ES-I3 (cell line): ENCODE data around the gene PSG6.
"Not testable (repeated sequence)": the region's sequence is repeated elsewhere in the genome, so short reads cannot be mapped to it uniquely, and the experiment has no call there.

ENCODE experiments used
- H3K36me3 ChIP-seq: 2 replicates; pipeline ENCODE4 v1.6.1; 2013; ENCODE audit warnings: mild to moderate bottlenecking, low read length, control low read depth, moderate library complexity; ENCODE audit not compliant: insufficient read depth
- H3K4me1 ChIP-seq: 2 replicates; pipeline ENCODE4 v1.6.1; 2013; ENCODE audit warnings: mild to moderate bottlenecking, control low read depth, low read length; ENCODE audit not compliant: insufficient read depth
- H3K9ac ChIP-seq: 2 replicates; pipeline ENCODE4 v1.6.1; 2013; ENCODE audit warnings: low read depth, mild to moderate bottlenecking, low read length, moderate library complexity
- H3K9me3 ChIP-seq: 2 replicates; pipeline ENCODE4 v1.6.1; 2013; ENCODE audit warnings: mild to moderate bottlenecking, low read length, moderate library complexity; ENCODE audit not compliant: control insufficient read depth, insufficient read depth

PSG6 gene

GRCh38 chr19:42917634-42918033 lies at the start of gene PSG6:
TSS of gene PSG6 (minus strand) at chr19:42917894. CDS start at chr19:42917792, 102 bp downstream.
- H3K36me3 ChIP-seq, H3K9ac ChIP-seq, H3K4me1 ChIP-seq, H3K9me3 ChIP-seq: not testable (repeated sequence)

GRCh38 chr19:42965176-42965575 lies 47.5 kb upstream of the PSG6 start:
- H3K4me1 ChIP-seq, result no peaks in the 10 kb centered on the region
- H3K36me3 ChIP-seq, result no peaks in the 10 kb centered on the region
- H3K9me3 ChIP-seq, result no peaks in the 10 kb centered on the region
- H3K9ac ChIP-seq, result no peak overlapping the region

- no peak overlapping the region for H3K9ac ChIP-seq
- H3K36me3 ChIP-seq, result no peaks in the 10 kb centered on the region
- H3K4me1 ChIP-seq, result no peaks in the 10 kb centered on the region
- H3K9me3 ChIP-seq, result no peaks in the 10 kb centered on the region
Observed at GRCh38 chr19:42961119-42961518, 43.4 kb upstream of the PSG6 start.

DNA sequence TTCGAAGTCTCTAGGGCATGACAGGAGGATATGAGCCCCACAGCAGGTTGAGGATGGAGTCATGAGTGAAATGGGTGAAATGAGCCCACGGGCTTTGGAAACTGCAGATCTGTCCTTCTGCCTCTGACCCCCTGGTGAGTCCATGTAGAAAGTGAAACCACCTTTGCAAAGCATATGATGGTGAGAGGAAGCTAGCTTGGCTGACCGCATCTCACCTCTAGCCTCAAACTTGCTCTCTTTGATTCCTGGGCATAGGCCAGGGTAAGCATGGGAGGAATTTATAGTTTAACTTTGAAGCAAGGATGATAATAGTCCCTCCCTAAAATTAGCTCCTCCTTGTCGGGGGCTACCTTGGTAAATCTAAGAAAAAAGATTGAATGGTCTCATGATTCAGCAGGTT lies 34.4 kb upstream of the PSG6 start:
- H3K9me3 ChIP-seq, H3K36me3 ChIP-seq, H3K9ac ChIP-seq, H3K4me1 ChIP-seq: not testable (repeated sequence)

DNA sequence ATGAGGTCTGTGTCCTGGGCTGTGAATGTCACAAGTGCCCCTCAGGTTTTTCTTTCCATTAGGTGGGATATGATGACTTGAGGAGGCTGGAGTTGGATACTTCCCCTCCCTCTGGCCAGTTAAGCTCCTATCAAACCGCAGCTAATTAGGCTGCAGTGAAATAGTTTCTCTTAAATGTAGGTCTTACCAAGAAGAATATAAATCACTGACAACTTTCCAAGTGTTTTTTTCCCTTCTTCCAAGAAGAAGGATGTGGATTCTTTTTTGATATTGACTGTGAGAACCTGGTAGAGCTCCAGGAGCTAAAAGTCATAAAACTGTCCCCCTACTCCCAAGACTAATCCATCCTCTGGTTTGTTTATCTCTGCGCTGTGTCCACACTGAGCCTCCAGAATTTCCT lies 33.8 kb upstream of the PSG6 start:
- not testable (repeated sequence) for H3K9me3 ChIP-seq

DNA sequence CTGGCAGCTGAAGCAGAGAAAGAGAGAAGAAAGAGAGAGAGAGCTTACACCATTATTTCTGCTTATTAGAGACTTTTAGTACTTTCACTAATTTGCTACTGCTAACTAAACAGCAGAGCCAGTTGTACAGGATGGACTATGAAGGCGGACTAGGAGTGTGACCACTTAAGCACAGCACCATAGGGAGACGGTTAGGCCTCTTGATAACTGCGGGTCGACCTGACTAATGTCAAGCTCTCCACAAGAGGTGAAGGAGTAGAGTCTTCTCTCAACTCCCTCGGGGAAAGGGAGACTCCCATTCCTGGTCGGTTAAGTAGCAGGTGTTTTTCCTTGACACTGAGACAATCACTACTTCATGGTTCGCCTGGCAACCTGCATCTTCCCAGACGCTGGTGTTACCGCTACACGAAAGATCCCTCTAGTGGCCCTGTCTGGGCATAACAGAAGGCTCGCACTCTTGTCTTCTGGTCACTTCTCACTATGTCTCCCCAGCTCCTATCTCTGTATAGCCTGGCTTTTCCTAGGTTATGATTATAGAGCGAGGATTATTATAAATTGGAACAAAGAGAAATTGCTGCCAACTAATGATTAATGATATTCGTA lies 24.6 kb upstream of the PSG6 start:
- H3K4me1 ChIP-seq, result no peaks in the 10 kb centered on the region
- no peaks in the 10 kb centered on the region for H3K36me3 ChIP-seq
- H3K9ac ChIP-seq, result no peak overlapping the region
- H3K9me3 ChIP-seq, result no peaks in the 10 kb centered on the region

More for the DNA sequence above, 33.8 kb upstream of the PSG6 start:
- H3K9ac ChIP-seq, H3K36me3 ChIP-seq, H3K4me1 ChIP-seq: not testable (repeated sequence)

DNA sequence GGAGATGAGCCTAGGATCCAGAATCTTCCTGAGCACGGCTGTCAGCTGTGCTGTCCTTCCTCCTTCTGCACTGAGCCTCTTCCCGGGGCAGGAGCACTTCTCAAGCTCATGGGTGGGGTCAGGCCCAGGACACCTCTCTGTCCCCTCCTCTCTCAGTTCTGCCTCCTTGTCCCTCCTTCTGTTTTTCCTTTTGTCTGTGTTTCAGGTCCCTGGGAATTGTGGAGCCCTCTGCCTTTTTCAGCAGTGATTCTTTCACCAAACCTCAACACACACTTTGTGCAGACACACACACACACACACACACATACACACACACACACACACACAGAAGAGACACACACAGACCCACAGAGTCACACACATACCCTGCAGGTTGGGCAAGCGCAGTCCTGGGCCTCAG lies 19.4 kb upstream of the PSG6 start, which contains the start of gene PSG7:
Gene PSG7 (minus strand): TSS at position 101 of the 400 bp plus-strand sequence. CDS start 131 bp downstream, outside the sequence.
- not testable (repeated sequence) for H3K9ac ChIP-seq, H3K36me3 ChIP-seq, H3K9me3 ChIP-seq, H3K4me1 ChIP-seq

DNA sequence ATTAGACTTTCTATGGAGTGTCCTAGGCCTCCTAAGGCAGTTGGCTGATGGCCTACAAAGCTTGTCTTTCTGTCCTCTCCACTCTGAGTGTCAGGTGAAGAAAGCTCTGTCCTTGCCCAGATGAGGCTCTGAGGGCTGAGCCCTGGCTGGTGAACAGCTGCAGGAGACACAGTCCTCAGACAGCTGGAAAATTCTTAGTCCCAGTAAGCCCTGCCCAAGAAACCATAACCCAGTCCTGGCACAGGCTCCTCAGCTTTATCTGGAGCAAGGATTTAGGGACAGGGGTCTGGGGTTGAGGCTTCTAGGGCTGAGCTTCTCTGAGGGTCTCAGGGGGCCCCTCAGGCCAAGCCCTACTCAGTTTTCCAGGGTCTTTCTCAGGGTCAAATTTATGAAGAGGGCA lies 17.0 kb upstream of the PSG6 start:
- not testable (repeated sequence) for H3K9ac ChIP-seq, H3K9me3 ChIP-seq

GRCh38 chr19:42934183-42934582 lies 16.5 kb upstream of the PSG6 start:
- H3K36me3 ChIP-seq, H3K9ac ChIP-seq, H3K9me3 ChIP-seq, H3K4me1 ChIP-seq: not testable (repeated sequence)

More for the DNA sequence above, 17.0 kb upstream of the PSG6 start:
- not testable (repeated sequence) for H3K36me3 ChIP-seq, H3K4me1 ChIP-seq

- H3K9me3 ChIP-seq, H3K9ac ChIP-seq, H3K36me3 ChIP-seq, H3K4me1 ChIP-seq: not testable (repeated sequence)
Observed at GRCh38 chr19:42933412-42933811, 15.7 kb upstream of the PSG6 start.

GRCh38 chr19:42932485-42933101 lies 14.9 kb upstream of the PSG6 start:
- not testable (repeated sequence) for H3K9me3 ChIP-seq, H3K4me1 ChIP-seq, H3K36me3 ChIP-seq, H3K9ac ChIP-seq

DNA sequence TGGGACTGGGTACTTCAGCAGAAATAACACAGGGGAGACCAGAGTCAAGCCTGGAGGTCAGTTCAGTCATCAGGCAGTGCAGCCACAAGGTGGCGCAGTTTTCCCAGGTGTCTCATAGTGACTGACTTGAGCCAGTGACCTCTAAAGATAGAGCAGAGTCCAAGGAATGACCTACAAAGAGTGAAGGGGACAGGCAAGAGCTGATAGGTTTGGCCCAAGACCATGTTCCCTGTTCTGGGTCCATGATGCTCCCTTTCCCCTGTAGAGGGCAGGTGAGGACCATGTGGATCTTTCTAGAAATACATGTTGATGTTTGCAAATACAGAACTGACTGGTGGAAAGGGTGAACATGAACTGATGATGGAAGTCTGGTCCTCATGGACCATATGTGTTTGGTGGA lies 12.5 kb upstream of the PSG6 start:
- not testable (repeated sequence) for H3K9me3 ChIP-seq, H3K36me3 ChIP-seq

GRCh38 chr19:42928896-42929295 lies 11.2 kb upstream of the PSG6 start:
- Histone ChIP-seq H3K36me3 (no peaks in the 10 kb centered on the region), H3K9me3 (no peaks in the 10 kb centered on the region), H3K9ac (no peak overlapping the region), H3K4me1 (no peaks in the 10 kb centered on the region)

More for the DNA sequence above, 12.5 kb upstream of the PSG6 start:
- not testable (repeated sequence) for H3K4me1 ChIP-seq, H3K9ac ChIP-seq

- Histone ChIP-seq H3K9ac (no peak overlapping the region), H3K4me1 (no peaks in the 10 kb centered on the region), H3K36me3 (no peaks in the 10 kb centered on the region), H3K9me3 (no peaks in the 10 kb centered on the region)
Observed at GRCh38 chr19:42926781-42927180, 9.1 kb upstream of the PSG6 start.

- H3K9ac ChIP-seq, H3K36me3 ChIP-seq, H3K4me1 ChIP-seq, H3K9me3 ChIP-seq: not testable (repeated sequence)
Observed at GRCh38 chr19:42923106-42923505, 5.4 kb upstream of the PSG6 start.
